HUES64 (cell line): ENCODE data around the gene LHFPL3.

Experiments used
- H3K27ac ChIP-seq: 2 replicates; pipeline ENCODE4 v1.7.0; 2013; ENCODE audit warnings: low read depth, low read length, inconsistent platforms
- H3K27me3 ChIP-seq: 2 replicates; pipeline ENCODE4 v1.6.1; 2013; ENCODE audit warnings: mild to moderate bottlenecking, low read length; ENCODE audit not compliant: insufficient read depth
- H3K36me3 ChIP-seq: 2 replicates; pipeline ENCODE4 v1.6.1; 2013; ENCODE audit warnings: mild to moderate bottlenecking, low read length; ENCODE audit not compliant: insufficient read depth
- H3K4me1 ChIP-seq: 2 replicates; pipeline ENCODE4 v1.6.1; 2013; ENCODE audit warnings: mild to moderate bottlenecking, low read length, moderate library complexity; ENCODE audit not compliant: insufficient read depth
- H3K4me3 ChIP-seq: 2 replicates; pipeline ENCODE4 v1.5.1; 2013; ENCODE audit warnings: mild to moderate bottlenecking, low read length, moderate library complexity
- H3K9ac ChIP-seq: 2 replicates; pipeline ENCODE4 v1.6.1; 2013; ENCODE audit warnings: mild to moderate bottlenecking, low read depth, low read length
- H3K9me3 ChIP-seq: 2 replicates; pipeline ENCODE4 v1.6.1; 2013; ENCODE audit warnings: low read depth, low read length; ENCODE audit not compliant: insufficient read depth
- WGBS: fragments of 150-250, 120-280 bp; methylation state at CpG from one replicate; pipeline ENCODE4 v1.1.7; 2013; ENCODE audit warnings: missing lambda C conversion rate; 5-methylcytosine and 5-hydroxymethylcytosine counted together

Gene LHFPL3

DNA sequence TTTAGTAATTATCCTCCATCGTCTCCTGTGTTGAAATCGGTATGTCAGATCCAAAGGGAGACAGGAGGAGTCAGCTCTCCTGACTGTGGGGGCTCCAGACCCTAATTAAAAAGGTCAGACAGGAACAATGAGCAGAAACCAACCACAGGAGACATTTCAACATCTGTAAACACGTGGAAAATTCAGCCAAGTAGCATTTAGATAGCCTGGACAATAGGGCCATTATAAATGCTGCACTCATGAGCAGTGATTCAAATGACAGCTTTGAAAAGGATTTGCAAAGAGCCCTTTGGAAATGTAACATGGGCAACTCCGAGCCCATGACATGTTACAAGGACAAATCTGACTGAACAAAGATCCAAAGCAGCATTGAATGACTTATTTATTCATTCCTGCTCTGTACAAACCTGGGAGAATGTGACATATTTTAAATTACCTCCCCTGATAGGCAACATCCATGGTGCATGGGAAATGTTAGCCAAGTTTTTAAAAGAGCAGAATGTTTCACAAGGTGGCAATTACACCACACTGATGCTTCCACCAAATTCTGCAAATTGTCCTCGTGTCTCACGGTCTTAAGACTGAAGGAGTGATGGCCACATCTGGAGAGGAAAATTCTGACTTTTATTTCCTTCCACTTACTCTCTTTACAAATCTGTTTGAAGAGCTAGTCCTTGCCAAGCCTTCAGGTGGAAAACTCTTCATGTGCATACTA lies 572.3 kb downstream of the LHFPL3 start:
- Histone ChIP-seq H3K4me1 (peaks cover 4% of the 10 kb centered on the region; the same call in 1 of the 2 replicates), H3K27me3 (no peaks in the 10 kb centered on the region), H3K36me3 (no peaks in the 10 kb centered on the region), H3K9me3 (no peaks in the 10 kb centered on the region), H3K4me3 (no peak overlapping the region), H3K9ac (no peak overlapping the region), H3K27ac (no peak overlapping the region)
- 78% methylated on average over 6 of the region's 6 CpGs for WGBS

DNA sequence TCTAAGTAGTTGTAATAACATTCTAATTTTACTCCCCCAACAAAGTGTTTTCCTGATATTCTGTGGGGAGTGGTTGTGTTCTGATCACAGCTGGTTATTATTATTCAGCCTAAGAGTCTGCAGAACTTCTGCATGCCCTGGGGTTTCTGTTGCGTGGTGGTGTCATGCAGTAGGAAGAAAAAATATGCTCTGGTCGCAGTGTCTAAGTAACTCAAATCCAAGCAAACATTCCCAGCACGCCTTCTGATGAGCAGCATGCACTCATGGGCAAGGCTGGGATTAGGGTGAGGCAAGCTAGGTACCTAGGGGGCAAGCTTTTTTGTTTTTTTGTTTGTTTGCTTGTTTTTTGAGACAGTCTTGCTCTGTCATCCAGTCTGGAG lies 572.8 kb downstream of the LHFPL3 start:
- WGBS, result 93% methylated on average over 3 of the region's 3 CpGs

DNA sequence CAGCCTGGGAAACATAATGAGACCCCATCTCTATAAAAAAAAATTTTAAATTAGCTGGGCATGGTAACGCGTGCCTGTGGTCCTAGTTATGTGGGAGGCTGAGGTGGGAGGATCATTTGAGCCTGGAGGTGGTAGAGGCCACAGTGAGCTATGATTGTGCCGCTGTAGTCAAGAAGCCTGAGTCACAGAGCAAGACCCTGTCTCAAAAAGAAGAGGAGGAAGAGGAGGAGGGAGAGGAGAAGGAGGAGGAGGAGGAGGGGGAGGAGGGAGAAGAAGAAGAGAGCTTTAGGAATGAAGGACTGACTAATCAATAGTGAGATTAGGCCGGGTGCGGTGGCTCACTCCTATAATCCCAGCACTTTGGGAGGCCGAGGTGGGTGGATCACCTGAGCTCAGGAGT lies 573.8 kb downstream of the LHFPL3 start:
- Histone ChIP-seq H3K27me3 (no peaks in the 10 kb centered on the region), H3K4me3 (no peak overlapping the region), H3K9me3 (no peaks in the 10 kb centered on the region), H3K9ac (no peak overlapping the region), H3K27ac (no peak overlapping the region), H3K36me3 (no peaks in the 10 kb centered on the region), H3K4me1 (peaks cover 4% of the 10 kb centered on the region; the same call in 1 of the 2 replicates)
- 91% methylated on average over 6 of the region's 6 CpGs for WGBS

More for the DNA sequence above, 572.8 kb downstream of the LHFPL3 start:
- Histone ChIP-seq H3K4me3 (no peak overlapping the region), H3K4me1 (peaks cover 4% of the 10 kb centered on the region; the same call in 1 of the 2 replicates), H3K9ac (no peak overlapping the region), H3K27me3 (no peaks in the 10 kb centered on the region), H3K27ac (no peak overlapping the region), H3K36me3 (no peaks in the 10 kb centered on the region), H3K9me3 (no peaks in the 10 kb centered on the region)

DNA sequence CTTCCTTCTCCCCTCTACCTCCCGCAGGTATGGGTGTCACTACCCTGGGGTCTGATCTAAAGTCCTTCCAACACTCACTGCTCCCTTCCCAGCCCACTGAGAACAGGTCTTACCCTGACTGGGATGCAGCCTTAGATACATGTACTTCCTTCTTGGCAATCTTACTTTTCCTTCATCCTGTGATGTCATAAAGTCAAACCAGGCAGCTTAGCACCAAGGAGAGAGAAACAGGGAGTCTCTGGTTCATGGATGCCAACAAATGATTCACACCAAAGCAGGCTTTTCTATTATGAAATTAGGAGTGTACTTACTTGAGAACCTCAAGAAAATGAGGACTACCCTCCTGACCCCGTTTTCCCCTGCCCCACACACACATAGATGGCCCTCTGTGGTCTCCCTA lies 574.6 kb downstream of the LHFPL3 start:
- H3K9ac ChIP-seq, result no peak overlapping the region
- H3K27ac ChIP-seq, result no peak overlapping the region
- H3K4me3 ChIP-seq, result no peak overlapping the region
- H3K9me3 ChIP-seq, result no peaks in the 10 kb centered on the region
- H3K4me1 ChIP-seq, result peaks cover 4% of the 10 kb centered on the region; the same call in 1 of the 2 replicates
- 82% methylated on average over 2 of the region's 2 CpGs for WGBS
- no peaks in the 10 kb centered on the region for H3K27me3 ChIP-seq
- H3K36me3 ChIP-seq, result no peaks in the 10 kb centered on the region

DNA sequence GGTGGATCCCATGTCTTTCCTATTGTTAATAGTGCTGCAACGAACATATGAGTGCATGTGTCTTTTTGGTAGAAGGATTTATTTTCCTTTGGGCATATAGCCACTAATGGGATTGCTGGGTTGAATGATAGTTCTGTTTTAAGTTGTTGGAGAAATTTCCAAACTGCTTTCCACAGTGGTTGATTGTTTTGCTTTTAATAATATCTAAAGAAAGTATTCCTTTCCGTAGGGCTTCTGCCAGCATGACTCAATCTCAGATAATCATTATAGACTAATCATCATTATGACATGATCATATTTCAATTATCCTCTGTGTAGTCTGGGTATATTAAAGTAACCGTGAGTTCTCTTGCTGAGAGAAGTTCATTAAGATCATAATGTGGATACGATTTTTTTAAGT lies 575.4 kb downstream of the LHFPL3 start:
- H3K27ac ChIP-seq, result no peak overlapping the region
- WGBS, result 100% methylated on average over 1 of the region's 4 CpGs
- H3K36me3 ChIP-seq, result no peaks in the 10 kb centered on the region
- no peak overlapping the region for H3K4me3 ChIP-seq
- H3K9ac ChIP-seq, result no peak overlapping the region
- no peaks in the 10 kb centered on the region for H3K27me3 ChIP-seq
- peaks cover 4% of the 10 kb centered on the region; the same call in 1 of the 2 replicates for H3K4me1 ChIP-seq
- no peaks in the 10 kb centered on the region for H3K9me3 ChIP-seq

DNA sequence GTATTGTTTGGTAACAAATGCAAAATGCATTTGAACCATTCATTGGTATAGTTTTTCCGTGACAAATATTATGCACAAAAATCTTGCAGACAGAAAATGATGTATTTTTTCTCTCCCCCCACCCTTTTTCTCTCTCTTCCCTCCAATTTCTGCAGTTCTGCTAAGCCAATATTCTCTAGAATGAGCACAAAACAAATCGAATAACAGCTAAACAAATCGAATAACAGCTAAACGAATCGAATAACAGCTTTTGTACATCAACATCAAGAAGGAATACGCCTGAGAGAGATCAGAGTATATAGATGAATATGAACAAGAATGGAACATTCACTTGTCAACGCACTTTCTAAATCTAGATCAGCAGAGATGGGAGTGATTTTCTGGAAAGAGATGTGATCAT lies 577.6 kb downstream of the LHFPL3 start:
- Histone ChIP-seq H3K9me3 (no peaks in the 10 kb centered on the region), H3K4me3 (no peak overlapping the region), H3K36me3 (no peaks in the 10 kb centered on the region), H3K27me3 (no peaks in the 10 kb centered on the region), H3K9ac (no peak overlapping the region), H3K27ac (no peak overlapping the region), H3K4me1 (no peaks in the 10 kb centered on the region)
- WGBS, result 91% methylated on average over 7 of the region's 7 CpGs

DNA sequence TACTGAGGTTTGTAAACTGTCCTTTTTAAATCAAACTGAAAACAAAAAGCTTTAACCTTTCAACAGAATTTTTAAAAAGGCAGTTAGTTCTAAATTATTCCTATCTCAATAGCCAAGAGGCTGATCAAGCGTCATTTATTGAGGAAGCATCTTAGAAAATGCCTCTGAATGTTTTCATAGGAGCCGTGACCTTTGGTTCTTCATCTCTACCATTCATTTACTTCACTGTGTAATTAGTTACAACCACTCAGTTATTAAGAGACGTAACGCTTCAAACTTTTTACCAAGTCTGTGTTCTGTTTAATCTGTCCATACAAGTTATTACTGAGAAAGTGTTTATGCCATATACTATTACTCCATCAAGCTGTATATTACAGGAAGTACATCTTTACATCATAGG lies 578.2 kb downstream of the LHFPL3 start:
- no peak overlapping the region for H3K4me3 ChIP-seq
- H3K27ac ChIP-seq, result no peak overlapping the region
- no peaks in the 10 kb centered on the region for H3K9me3 ChIP-seq
- no peak overlapping the region for H3K9ac ChIP-seq
- no peaks in the 10 kb centered on the region for H3K4me1 ChIP-seq
- no peaks in the 10 kb centered on the region for H3K36me3 ChIP-seq
- no peaks in the 10 kb centered on the region for H3K27me3 ChIP-seq
- 94% methylated on average over 4 of the region's 4 CpGs for WGBS

DNA sequence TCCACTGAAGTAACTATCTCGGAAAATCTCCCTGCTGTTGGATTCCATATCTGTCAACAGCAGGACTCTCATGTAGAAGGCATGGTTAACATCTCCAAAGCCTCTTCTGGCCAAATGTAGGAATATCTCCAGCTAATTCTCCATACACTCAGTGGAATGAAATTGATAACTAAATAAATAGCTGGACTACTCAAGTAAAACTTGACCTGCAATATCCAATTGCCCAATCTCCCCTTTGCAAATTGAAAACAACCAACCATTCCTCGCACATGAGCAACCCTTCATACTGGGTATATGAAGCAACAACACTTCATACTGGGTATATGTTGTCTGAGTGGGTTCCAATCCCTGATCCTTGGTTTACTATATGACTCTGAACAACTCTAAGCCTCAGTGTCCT lies 580.2 kb downstream of the LHFPL3 start:
- no peaks in the 10 kb centered on the region for H3K9me3 ChIP-seq
- H3K36me3 ChIP-seq, result no peaks in the 10 kb centered on the region
- no peaks in the 10 kb centered on the region for H3K27me3 ChIP-seq
- H3K9ac ChIP-seq, result no peak overlapping the region
- no peak overlapping the region for H3K27ac ChIP-seq
- no peak overlapping the region for H3K4me3 ChIP-seq
- no peaks in the 10 kb centered on the region for H3K4me1 ChIP-seq
- WGBS, result 91% methylated on average over 2 of the region's 2 CpGs

DNA sequence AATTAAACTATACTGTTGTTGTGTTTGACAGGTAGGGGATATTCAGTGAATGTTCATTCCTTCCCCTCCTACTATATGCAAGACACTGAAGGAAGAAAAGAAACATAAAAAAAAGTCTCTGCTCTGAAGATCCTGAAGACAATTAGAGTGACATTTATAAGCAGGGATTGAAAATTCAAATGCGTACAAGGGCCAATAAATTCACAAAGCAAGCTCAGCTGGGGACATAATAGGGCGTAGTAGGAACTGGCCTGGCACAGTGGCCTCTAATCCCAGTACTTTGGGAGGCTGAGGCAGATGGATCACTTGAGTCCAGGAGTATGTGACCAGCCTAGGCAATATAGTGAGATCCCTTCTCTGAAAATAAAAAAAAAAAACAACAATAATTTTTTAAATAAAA lies 580.7 kb downstream of the LHFPL3 start:
- H3K4me3 ChIP-seq, result no peak overlapping the region
- H3K27ac ChIP-seq, result no peak overlapping the region
- 94% methylated on average over 2 of the region's 2 CpGs for WGBS
- H3K36me3 ChIP-seq, result no peaks in the 10 kb centered on the region
- H3K9ac ChIP-seq, result no peak overlapping the region
- no peaks in the 10 kb centered on the region for H3K27me3 ChIP-seq
- no peaks in the 10 kb centered on the region for H3K4me1 ChIP-seq
- H3K9me3 ChIP-seq, result no peaks in the 10 kb centered on the region

DNA sequence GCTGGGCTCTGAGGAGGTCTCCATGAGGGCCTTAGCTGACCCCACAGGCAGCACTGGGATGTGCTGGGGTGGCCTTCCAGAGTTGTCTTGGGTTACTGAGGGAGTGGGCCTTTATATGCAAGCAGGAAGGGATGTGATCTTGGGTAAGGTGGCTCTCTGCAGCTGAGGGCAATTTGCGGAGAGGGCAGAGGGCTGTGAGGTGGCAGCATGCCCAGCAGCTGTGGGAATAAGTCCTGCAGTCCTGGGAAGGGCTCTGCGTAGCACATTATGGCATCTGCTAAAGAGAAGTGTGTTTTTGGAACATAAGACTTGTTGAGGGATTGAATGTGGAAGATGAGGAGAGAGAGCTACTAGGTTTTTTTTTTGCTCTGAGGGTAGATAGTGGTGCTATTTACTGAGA lies 586.0 kb downstream of the LHFPL3 start:
- H3K27ac ChIP-seq, result no peak overlapping the region
- H3K9me3 ChIP-seq, result no peaks in the 10 kb centered on the region
- H3K4me1 ChIP-seq, result no peaks in the 10 kb centered on the region
- no peak overlapping the region for H3K4me3 ChIP-seq
- H3K27me3 ChIP-seq, result no peaks in the 10 kb centered on the region
- no peak overlapping the region for H3K9ac ChIP-seq
- WGBS, result 94% methylated on average over 2 of the region's 2 CpGs
- no peaks in the 10 kb centered on the region for H3K36me3 ChIP-seq

DNA sequence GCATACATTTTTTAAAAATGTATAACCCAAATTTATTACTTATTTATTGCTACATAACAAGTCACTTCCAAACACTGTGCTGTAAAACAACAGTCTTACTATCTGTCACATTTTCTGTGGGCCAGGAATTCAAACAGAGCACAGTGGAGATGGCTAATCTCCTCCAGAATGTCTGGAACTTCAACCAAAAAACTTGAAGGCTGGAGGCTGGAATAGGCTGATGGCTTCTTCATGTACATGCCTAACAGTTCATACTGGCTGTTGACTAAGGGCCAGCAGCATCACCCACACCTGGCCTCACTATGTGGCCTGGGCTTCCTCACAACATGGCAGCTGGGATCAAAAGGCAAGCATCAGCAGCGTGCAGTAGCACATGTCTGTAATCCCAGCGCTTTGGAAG lies 593.2 kb downstream of the LHFPL3 start:
- no peak overlapping the region for H3K4me3 ChIP-seq
- no peak overlapping the region for H3K9ac ChIP-seq
- H3K4me1 ChIP-seq, result no peaks in the 10 kb centered on the region
- 96% methylated on average over 2 of the region's 2 CpGs for WGBS
- H3K27me3 ChIP-seq, result no peaks in the 10 kb centered on the region
- H3K9me3 ChIP-seq, result no peaks in the 10 kb centered on the region
- H3K27ac ChIP-seq, result no peak overlapping the region
- no peaks in the 10 kb centered on the region for H3K36me3 ChIP-seq
